Neutrophil (primary cell): ENCODE results near the gene TSPAN14.

Experiments
- H3K27ac ChIP-seq: fragments of 200-600 bp; sonication (generic); 2 replicates; pipeline ENCODE4 v1.5.1; 2016; ENCODE audit warnings: mild to moderate bottlenecking, moderate library complexity
- H3K27me3 ChIP-seq: fragments of 200-600 bp; sonication (generic); 2 replicates; pipeline ENCODE4 v1.6.0; 2016; ENCODE audit warnings: mild to moderate bottlenecking
- H3K36me3 ChIP-seq: fragments of 200-600 bp; sonication (generic); 2 replicates; pipeline ENCODE4 v1.5.1; 2017
- H3K4me1 ChIP-seq, 2 experiments: fragments of 200-600 bp in 1 of 2; sonication (generic) in 1 of 2; 1 replicate in 1 of 2; 2 replicates in 1 of 2; pipeline versions ENCODE4 v1.5.1 to v1.6.1; 2013 to 2016; ENCODE audit warnings: low read depth in 1 of 2, low read length in 1 of 2, mild to moderate bottlenecking in 1 of 2, moderate library complexity in 1 of 2; ENCODE audit not compliant: control insufficient read depth in 1 of 2, insufficient read depth in 1 of 2
- H3K4me3 ChIP-seq, 2 experiments: fragments of 200-600 bp in 1 of 2; sonication (generic) in 1 of 2; 1 replicate in 1 of 2; 2 replicates in 1 of 2; pipeline ENCODE4 v1.5.1; 2013 to 2016; ENCODE audit warnings: low read depth in 1 of 2, low read length in 1 of 2, mild to moderate bottlenecking in 1 of 2, moderate library complexity in 1 of 2
- H3K9me3 ChIP-seq: fragments of 200-600 bp; sonication (generic); 2 replicates; pipeline ENCODE4 v1.5.1; 2016
- TF ChIP-seq, protein P1 (sequence below): fragments of 200-600 bp; sonication (generic); IDR thresholded peaks from 2 replicates; pipeline ENCODE4 v1.5.1; 2016; ENCODE audit warnings: antibody characterized with exemption

TSPAN14 gene

DNA sequence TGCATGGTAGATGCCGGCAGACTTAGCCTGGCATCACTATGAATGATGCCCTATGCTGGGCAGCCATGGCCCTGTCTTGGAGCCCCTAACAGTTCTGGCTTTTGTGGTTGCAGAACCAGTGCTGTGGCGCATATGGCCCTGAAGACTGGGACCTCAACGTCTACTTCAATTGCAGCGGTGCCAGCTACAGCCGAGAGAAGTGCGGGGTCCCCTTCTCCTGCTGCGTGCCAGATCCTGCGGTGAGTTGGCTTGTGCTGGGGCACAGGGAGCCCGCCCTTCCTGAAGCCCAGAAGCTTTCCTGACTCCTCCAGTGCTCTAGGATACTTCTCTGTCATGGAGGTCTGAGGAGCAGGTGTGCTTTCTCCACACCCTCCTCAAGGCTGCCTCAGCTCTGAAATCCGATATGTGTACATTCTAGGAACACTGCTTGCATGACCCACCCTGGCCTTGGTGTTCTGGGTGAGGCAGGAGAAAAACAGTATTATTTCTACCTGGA is 58.0 kb downstream of the TSPAN14 start:
- TF ChIP-seq, protein P1, sequence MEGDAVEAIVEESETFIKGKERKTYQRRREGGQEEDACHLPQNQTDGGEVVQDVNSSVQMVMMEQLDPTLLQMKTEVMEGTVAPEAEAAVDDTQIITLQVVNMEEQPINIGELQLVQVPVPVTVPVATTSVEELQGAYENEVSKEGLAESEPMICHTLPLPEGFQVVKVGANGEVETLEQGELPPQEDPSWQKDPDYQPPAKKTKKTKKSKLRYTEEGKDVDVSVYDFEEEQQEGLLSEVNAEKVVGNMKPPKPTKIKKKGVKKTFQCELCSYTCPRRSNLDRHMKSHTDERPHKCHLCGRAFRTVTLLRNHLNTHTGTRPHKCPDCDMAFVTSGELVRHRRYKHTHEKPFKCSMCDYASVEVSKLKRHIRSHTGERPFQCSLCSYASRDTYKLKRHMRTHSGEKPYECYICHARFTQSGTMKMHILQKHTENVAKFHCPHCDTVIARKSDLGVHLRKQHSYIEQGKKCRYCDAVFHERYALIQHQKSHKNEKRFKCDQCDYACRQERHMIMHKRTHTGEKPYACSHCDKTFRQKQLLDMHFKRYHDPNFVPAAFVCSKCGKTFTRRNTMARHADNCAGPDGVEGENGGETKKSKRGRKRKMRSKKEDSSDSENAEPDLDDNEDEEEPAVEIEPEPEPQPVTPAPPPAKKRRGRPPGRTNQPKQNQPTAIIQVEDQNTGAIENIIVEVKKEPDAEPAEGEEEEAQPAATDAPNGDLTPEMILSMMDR: no peak
- Histone ChIP-seq H3K4me3 (no peak overlapping the region), H3K27me3 (no peaks in the 10 kb centered on the region), H3K36me3 (peaks cover 95% of the 10 kb centered on the region), H3K9me3 (no peaks in the 10 kb centered on the region), H3K4me1 (no peaks in the 10 kb centered on the region), H3K27ac (no peak overlapping the region)

DNA sequence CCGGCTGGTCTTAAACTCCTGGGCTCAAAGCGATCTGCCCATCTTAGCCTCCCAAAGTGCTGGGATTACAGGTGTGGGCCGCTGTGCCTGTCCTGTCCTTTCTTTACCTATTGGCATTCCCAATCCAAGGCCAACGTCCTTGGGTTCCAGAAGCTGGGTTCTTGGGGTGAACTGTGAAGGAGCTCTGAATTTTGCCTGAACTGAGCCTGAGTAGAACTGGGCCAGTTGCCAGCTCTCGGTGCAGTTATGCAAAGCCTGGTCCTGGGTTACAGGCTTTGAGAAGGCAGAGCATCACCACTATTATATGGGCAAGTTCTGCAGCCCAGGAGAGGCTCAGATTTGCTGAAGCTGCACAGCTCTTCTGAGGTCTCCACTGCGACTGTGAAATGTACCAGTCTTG is 59.0 kb downstream of the TSPAN14 start:
- TF ChIP-seq, protein P1: no peak
- Histone ChIP-seq H3K9me3 (no peaks in the 10 kb centered on the region), H3K36me3 (peaks cover 100% of the 10 kb centered on the region), H3K4me3 (no peak overlapping the region), H3K27me3 (no peaks in the 10 kb centered on the region), H3K4me1 (no peaks in the 10 kb centered on the region), H3K27ac (no peak overlapping the region)

DNA sequence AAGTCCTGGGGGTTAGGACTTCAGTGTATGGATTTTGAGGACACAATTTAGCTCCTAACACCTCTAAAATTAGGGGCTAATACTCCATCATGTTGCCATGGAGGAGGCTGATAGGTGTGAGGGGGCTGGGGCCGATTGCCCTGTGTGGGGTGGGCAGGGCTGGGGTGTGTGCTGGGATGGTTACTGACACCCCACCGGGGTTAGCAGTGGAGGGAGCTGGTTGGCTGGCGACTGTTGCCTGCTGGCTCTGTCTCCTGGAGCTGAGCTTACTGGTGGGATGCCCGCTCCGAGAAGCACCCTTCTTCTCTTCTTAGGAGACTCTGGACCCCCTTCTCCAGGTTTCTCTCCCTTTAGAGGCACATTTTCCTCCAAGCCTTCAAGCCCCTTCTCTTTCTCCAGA is 61.4 kb downstream of the TSPAN14 start:
- no peaks in the 10 kb centered on the region for H3K4me1 ChIP-seq
- no peaks in the 10 kb centered on the region for H3K27me3 ChIP-seq
- H3K9me3 ChIP-seq: no peaks in the 10 kb centered on the region
- no peak overlapping the region for H3K4me3 ChIP-seq
- TF ChIP-seq, protein P1: no peak
- no peak overlapping the region for H3K27ac ChIP-seq
- H3K36me3 ChIP-seq: peaks cover 100% of the 10 kb centered on the region

DNA sequence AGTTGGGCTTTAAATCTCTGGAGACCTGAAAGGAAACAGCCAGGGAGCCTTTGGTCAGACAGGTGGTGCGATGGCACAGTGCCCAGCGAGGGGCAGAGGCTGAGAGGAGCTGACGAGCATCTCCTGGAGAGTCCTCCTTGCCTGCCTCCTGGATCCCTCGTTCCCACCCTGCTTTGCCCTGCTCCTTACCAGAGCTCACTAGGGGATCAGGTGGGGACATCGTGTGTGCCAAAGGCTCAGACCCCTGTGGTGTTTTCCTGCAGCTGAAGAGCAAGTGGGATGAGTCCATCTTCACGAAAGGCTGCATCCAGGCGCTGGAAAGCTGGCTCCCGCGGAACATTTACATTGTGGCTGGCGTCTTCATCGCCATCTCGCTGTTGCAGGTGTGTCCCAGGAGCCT is 61.8 kb downstream of the TSPAN14 start:
- TF ChIP-seq, protein P1: no peak
- H3K4me1 ChIP-seq: no peaks in the 10 kb centered on the region
- H3K27me3 ChIP-seq: no peaks in the 10 kb centered on the region
- H3K9me3 ChIP-seq: no peaks in the 10 kb centered on the region
- no peak overlapping the region for H3K27ac ChIP-seq
- peaks cover 100% of the 10 kb centered on the region for H3K36me3 ChIP-seq
- no peak overlapping the region for H3K4me3 ChIP-seq

DNA sequence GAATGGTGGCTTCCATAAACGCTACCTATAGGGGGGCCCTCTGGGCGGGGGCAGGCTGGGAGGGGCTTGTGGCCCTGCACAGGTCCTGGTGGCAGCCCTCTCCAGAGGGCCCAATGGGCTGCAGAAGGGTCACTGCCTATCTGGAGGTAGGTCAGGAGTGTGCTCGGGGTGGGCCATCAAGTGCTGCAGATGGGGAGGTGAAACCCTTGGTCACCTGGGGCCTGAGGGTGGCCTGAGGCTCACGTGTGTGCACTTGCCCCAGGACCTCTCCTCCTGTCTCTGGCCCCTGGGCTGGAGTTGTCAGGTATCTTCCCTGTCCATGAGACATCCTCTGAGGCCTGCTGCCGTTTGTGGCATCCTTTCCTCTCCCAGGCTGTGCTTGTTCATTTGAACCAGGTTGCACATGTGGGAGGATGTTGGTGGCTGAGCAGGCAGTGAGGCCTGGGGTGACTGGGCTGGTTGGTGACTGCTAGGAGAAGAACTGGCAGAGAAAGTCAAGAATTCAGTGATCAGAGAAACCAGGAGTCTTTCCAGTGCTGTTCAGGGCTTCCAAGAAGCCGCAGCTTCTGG is 62.5 kb downstream of the TSPAN14 start:
- H3K36me3 ChIP-seq: peaks cover 100% of the 10 kb centered on the region
- H3K4me1 ChIP-seq: no peaks in the 10 kb centered on the region
- TF ChIP-seq, protein P1: no peak
- no peaks in the 10 kb centered on the region for H3K9me3 ChIP-seq
- peak overlapping the region; percentile 46 for H3K27ac ChIP-seq
- no peak overlapping the region for H3K4me3 ChIP-seq
- H3K27me3 ChIP-seq: no peaks in the 10 kb centered on the region
